Left kidney (tissue), 2 donors: ENCODE results near the gene LMBR1. TPM values are rescaled to one million over a fixed set of nuclear protein-coding genes. Genes with fewer than 3 reads are reported as not detected.
A peak's percentile ranks its signal among the peaks of the same experiment; 100 is the strongest.
"Not testable (repeated sequence)": the region's sequence is repeated elsewhere in the genome, so short reads cannot be mapped to it uniquely, and the experiment has no call there.

Experiments
- DNase-seq: peaks from one replicate; pipeline ENCODE4 v3.0.0-alpha.2; 2013
- polyA plus RNA-seq: library from polyadenylated mRNA; unstranded; fragments of 120-200 nt; gene quantifications from one replicate; pipeline ENCODE4 v1.2.1, GENCODE V29; 2013; ENCODE audit not compliant: insufficient read length

The LMBR1 gene
- polyA plus RNA-seq, 1 donor: 49.8 TPM

- DNase-seq: no peak
These were observed 133.3 kb downstream of the LMBR1 start for GRCh38 chr7:156759579-156760202.

- no peak for DNase-seq
These were observed 133.8 kb downstream of the LMBR1 start for GRCh38 chr7:156759143-156759542.

GRCh38 chr7:156754201-156754600, 138.8 kb downstream of the LMBR1 start:
- DNase-seq: no peak

- no peak for DNase-seq
These were observed 139.4 kb downstream of the LMBR1 start for GRCh38 chr7:156753630-156754029.

- DNase-seq: no peak
These were observed 139.8 kb downstream of the LMBR1 start for GRCh38 chr7:156753229-156753560.

GRCh38 chr7:156752367-156753228, 140.4 kb downstream of the LMBR1 start:
- DNase-seq: peak; percentile 19

- no peak for DNase-seq
These were observed 141.7 kb downstream of the LMBR1 start for GRCh38 chr7:156751319-156751718.

- no peak for DNase-seq
These were observed 145.3 kb downstream of the LMBR1 start for GRCh38 chr7:156747718-156748117.

GRCh38 chr7:156746891-156747290, 146.1 kb downstream of the LMBR1 start:
- no peak for DNase-seq

- no peak for DNase-seq
These were observed 153.4 kb downstream of the LMBR1 start for GRCh38 chr7:156739596-156739995.

GRCh38 chr7:156735851-156736250, 157.1 kb downstream of the LMBR1 start:
- no peak for DNase-seq

GRCh38 chr7:156733638-156734037, 159.3 kb downstream of the LMBR1 start:
- DNase-seq: no peak

- no peak for DNase-seq
These were observed 160.8 kb downstream of the LMBR1 start for GRCh38 chr7:156732091-156732625.

- DNase-seq: no peak
These were observed 161.3 kb downstream of the LMBR1 start for GRCh38 chr7:156731651-156732050.

- no peak for DNase-seq
These were observed 167.0 kb downstream of the LMBR1 start for GRCh38 chr7:156725936-156726335.

GRCh38 chr7:156725073-156725472, 167.9 kb downstream of the LMBR1 start:
- no peak for DNase-seq

GRCh38 chr7:156722043-156722826, 170.7 kb downstream of the LMBR1 start:
- DNase-seq: no peak

- DNase-seq: no peak
These were observed 189.1 kb downstream of the LMBR1 start for GRCh38 chr7:156703773-156704482.

GRCh38 chr7:156703209-156703608, 189.8 kb downstream of the LMBR1 start:
- no peak for DNase-seq

GRCh38 chr7:156702399-156702798, 190.6 kb downstream of the LMBR1 start:
- DNase-seq: no peak

GRCh38 chr7:156701787-156702186, 191.2 kb downstream of the LMBR1 start:
- DNase-seq: not testable (repeated sequence)

- not testable (repeated sequence) for DNase-seq
These were observed 194.5 kb downstream of the LMBR1 start for GRCh38 chr7:156698512-156698911.
